Ascending aorta (tissue), 2 donors: Measurements from ENCODE around the gene OR13J1. TPM values are rescaled to one million over a fixed set of nuclear protein-coding genes. Genes with fewer than 3 reads are reported as not detected.
"Not testable (repeated sequence)": the region's sequence is repeated elsewhere in the genome, so short reads cannot be mapped to it uniquely, and the experiment has no call there.

Experiments used
- DNase-seq, 2 donors: peaks; one replicate each; pipeline ENCODE4 v3.0.0-alpha.2; 2019; ENCODE audit warnings: low spot score in 2 of 2
- H3K27ac ChIP-seq, 2 donors: fragments of 200-600 bp; sonication (generic); one replicate each; pipeline ENCODE4 v1.5.1; 2016 to 2017; ENCODE audit warnings: mild to moderate bottlenecking in 1 of 2
- H3K27me3 ChIP-seq: fragments of 200-600 bp; sonication (generic); one replicate; pipeline ENCODE4 v1.5.1; 2017
- H3K36me3 ChIP-seq, 2 donors: fragments of 200-600 bp; sonication (generic); one replicate each; pipeline ENCODE4 v1.5.1; 2016
- H3K4me1 ChIP-seq, 2 donors: fragments of 200-600 bp; sonication (generic); one replicate each; pipeline ENCODE4 v1.5.1; 2016 to 2017; ENCODE audit warnings: mild to moderate bottlenecking in 1 of 2
- H3K4me3 ChIP-seq, 2 donors: fragments of 200-600 bp; sonication (generic); one replicate each; pipeline ENCODE4 v1.5.1; 2016 to 2017; ENCODE audit warnings: mild to moderate bottlenecking in 1 of 2
- H3K9me3 ChIP-seq, 2 donors: fragments of 200-600 bp; sonication (generic); one replicate each; pipeline ENCODE4 v1.5.1; 2016
- CTCF ChIP-seq, 3 experiments: fragments of 200-600 bp in 2 of 3; fragments of 450-650 bp in 1 of 3; sonication (generic) in 2 of 3; IDR thresholded peaks; one replicate each; pipeline ENCODE4 v1.5.1; 2016 to 2019; ENCODE audit warnings: antibody characterized with exemption in 3 of 3, mild to moderate bottlenecking in 1 of 3, moderate library complexity in 1 of 3
- intact Hi-C: fragments of 100-400 bp; cut with DNase I; formaldehyde crosslinking; loops from one replicate; pipeline ENCODE4 v1.15.1; 2023
- total RNA-seq: library from RNA; depleted of rRNA; stranded (reverse); fragments of >200 nt; gene quantifications from one replicate; pipeline ENCODE4 v1.1.0, GENCODE V29; 2016

OR13J1 gene
- total RNA-seq, 1 donor from 2014 or later: not detected

DNA sequence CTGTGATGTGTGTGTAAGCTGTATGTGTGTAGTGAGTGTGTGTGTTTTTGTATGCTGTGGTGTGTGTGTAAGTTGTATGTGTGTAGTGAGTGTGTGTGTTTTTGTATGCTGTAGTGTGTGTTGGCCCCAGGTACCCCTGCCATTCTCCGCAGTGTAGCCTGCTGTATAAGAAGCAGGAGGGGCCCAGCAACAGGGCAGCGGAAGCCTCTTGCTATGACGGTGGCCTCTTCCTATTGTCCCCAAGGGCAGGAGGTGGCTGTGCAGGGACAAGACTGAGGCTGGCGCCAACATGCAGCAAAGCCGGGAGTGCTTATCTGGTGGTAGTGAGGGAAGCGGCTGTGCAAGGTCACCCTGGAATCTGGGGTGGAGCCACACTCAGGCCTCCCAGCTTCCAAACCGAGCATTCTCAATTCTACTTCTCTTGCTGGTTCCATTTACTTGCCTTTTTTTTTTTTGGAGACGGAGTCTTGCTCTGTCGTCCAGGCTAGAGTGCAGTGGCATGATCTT lies 44.2 kb upstream of the OR13J1 start:
- Histone ChIP-seq H3K4me1 (peaks cover 15 to 31% of the 10 kb centered on the region in 2 donors), H3K36me3 (no peaks in the 10 kb centered on the region), H3K27ac (peak overlapping the region; percentile 39 to 44), H3K9me3 (no peaks in the 10 kb centered on the region), H3K27me3 (no peaks in the 10 kb centered on the region), H3K4me3 (no peak overlapping the region)
- intact Hi-C loops: no loop called here
- DNase-seq: no peak
- no peak for TF ChIP-seq CTCF (IDR thresholded peaks at IDR 0.05)

GRCh38 chr9:35913429-35913828 lies 43.2 kb upstream of the OR13J1 start:
- intact Hi-C loops, DNase-seq, H3K36me3 ChIP-seq, H3K9me3 ChIP-seq, H3K4me3 ChIP-seq, H3K27me3 ChIP-seq: not testable (repeated sequence)
- Histone ChIP-seq H3K27ac (peak overlapping the region in 1 of 2 donors; percentile 3), H3K4me1 (peaks cover 25 to 40% of the 10 kb centered on the region in 2 donors)

GRCh38 chr9:35912791-35913400 lies 42.7 kb upstream of the OR13J1 start:
- Histone ChIP-seq H3K36me3 (no peaks in the 10 kb centered on the region), H3K27me3 (no peaks in the 10 kb centered on the region), H3K9me3 (no peaks in the 10 kb centered on the region), H3K27ac (peak overlapping the region; percentile 3 to 98), H3K4me1 (peaks cover 30 to 45% of the 10 kb centered on the region in 2 donors), H3K4me3 (no peak overlapping the region)
- DNase-seq: no peak
- no peak for TF ChIP-seq CTCF (IDR thresholded peaks at IDR 0.05)
- intact Hi-C loops: no loop called here

GRCh38 chr9:35911690-35912089 lies 41.5 kb upstream of the OR13J1 start:
- Histone ChIP-seq H3K4me1 (peaks cover 31 to 54% of the 10 kb centered on the region in 2 donors), H3K4me3 (no peak overlapping the region), H3K9me3 (no peaks in the 10 kb centered on the region), H3K27ac (peak overlapping the region; percentile 84 to 98), H3K27me3 (no peaks in the 10 kb centered on the region), H3K36me3 (no peaks in the 10 kb centered on the region)
- DNase-seq: no peak
- TF ChIP-seq CTCF (IDR thresholded peaks at IDR 0.05): no peak
- intact Hi-C loops: no loop called here

DNA sequence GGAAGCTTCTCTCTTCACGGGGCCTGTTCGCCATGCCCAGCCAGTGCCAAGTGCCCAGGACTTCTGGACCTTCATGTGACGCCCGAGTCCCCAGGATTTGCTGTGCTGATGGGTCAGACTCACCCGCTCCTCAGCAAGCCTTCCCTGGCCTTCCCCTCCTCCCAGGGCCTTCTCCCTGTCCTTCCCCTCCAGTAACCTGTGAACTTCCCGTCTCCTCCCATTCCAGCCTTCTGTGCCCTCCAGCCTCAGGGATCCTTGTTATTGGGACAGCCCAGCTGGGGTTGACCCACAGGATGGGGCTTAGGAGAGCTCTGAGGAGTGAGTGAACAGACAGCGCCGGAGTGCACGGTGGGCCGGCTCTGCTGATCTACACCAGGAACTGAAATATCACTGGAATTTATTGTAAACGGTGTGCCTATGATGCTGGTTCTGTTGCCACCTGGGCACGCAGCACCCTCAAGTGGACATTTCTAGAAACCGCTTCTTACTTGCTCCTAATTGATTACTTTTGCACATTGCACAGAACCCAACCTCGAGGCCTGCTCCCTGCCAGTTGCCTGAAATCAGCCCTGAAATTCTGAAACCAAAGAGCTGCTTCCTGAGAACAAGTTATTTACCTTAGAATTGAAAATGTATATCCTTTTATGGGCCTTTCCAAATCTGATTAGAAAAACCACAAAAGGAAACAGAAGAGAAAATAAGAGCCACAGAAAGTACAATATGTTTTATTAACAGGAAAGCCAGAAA lies 40.6 kb upstream of the OR13J1 start:
- no peaks in the 10 kb centered on the region for H3K36me3 ChIP-seq
- no peak overlapping the region for H3K4me3 ChIP-seq
- no peaks in the 10 kb centered on the region for H3K9me3 ChIP-seq
- peak overlapping the region; percentile 84 to 98 for H3K27ac ChIP-seq
- no peaks in the 10 kb centered on the region for H3K27me3 ChIP-seq
- H3K4me1 ChIP-seq: peaks cover 39 to 64% of the 10 kb centered on the region in 2 donors
- intact Hi-C loops: no loop called here
- TF ChIP-seq CTCF (IDR thresholded peaks at IDR 0.05): peak; percentile 25 to 42 (median 28)
- no peak for DNase-seq
